GM12878 (cell line): Measurements from ENCODE around the gene CEP83.

Experiments used
- CEBPZ ChIP-seq: fragments of 150-350 bp; IDR thresholded peaks from 2 replicates; pipeline ENCODE4 v1.6.1; 2016; ENCODE audit warnings: low read depth, low read length
- CTCF ChIP-seq, 3 experiments: IDR thresholded peaks in 2 of 3; conservative IDR thresholded peaks in 1 of 3; 2 replicates each; pipeline ENCODE4 v1.5.1; 2011; ENCODE audit warnings: low read depth in 3 of 3, low read length in 3 of 3, mild to moderate bottlenecking in 3 of 3, control low read depth in 2 of 3, moderate library complexity in 2 of 3, inconsistent platforms in 1 of 3, mixed read lengths in 1 of 3; ENCODE audit not compliant: control insufficient read depth in 2 of 3, insufficient read depth in 1 of 3; ENCODE audit errors: extremely low read depth in 1 of 3
- EP300 ChIP-seq, 2 experiments: fragments of 150-350 bp in 1 of 2; IDR thresholded peaks; 2 replicates each; pipeline ENCODE4 v1.6.1; 2011 to 2012; ENCODE audit warnings: low read depth in 2 of 2, low read length in 2 of 2, borderline replicate concordance in 1 of 2, improper control_type of control experiment in 1 of 2, inconsistent platforms in 1 of 2; ENCODE audit not compliant: control insufficient read depth in 1 of 2
- FOS ChIP-seq: IDR thresholded peaks from 3 replicates; pipeline ENCODE4 v1.6.1; 2011; ENCODE audit warnings: borderline replicate concordance; ENCODE audit not compliant: insufficient read length; ENCODE audit errors: extremely low read depth
- FOXK2 ChIP-seq: fragments of 450-650 bp; IDR thresholded peaks from 2 replicates; pipeline ENCODE4 v1.6.1; 2017; ENCODE audit warnings: mild to moderate bottlenecking, moderate library complexity
- GABPA ChIP-seq: IDR thresholded peaks from 2 replicates; pipeline ENCODE4 v1.6.1; 2014; ENCODE audit warnings: antibody characterized with exemption, low read depth, mild to moderate bottlenecking, inconsistent platforms
- HDAC2 ChIP-seq: fragments of 200-600 bp; sonication (generic); IDR thresholded peaks from 2 replicates; pipeline ENCODE4 v1.6.1; 2017
- MXI1 ChIP-seq: fragments of 150-350 bp; IDR thresholded peaks from 2 replicates; pipeline ENCODE4 v1.6.1; 2011; ENCODE audit warnings: low read depth, mild to moderate bottlenecking, inconsistent platforms, low read length, improper control_type of control experiment
- POLR2A ChIP-seq: IDR thresholded peaks from 2 replicates; pipeline ENCODE4 v1.6.1; 2011; ENCODE audit warnings: low read depth, mild to moderate bottlenecking, low read length
- REST ChIP-seq: IDR thresholded peaks from 2 replicates; pipeline ENCODE4 v1.6.1; 2012; ENCODE audit warnings: mild to moderate bottlenecking, low read depth, low read length
- TARDBP ChIP-seq: IDR thresholded peaks from 2 replicates; pipeline ENCODE4 v1.6.1; 2016; ENCODE audit warnings: borderline replicate concordance
- YY1 ChIP-seq: IDR thresholded peaks from 2 replicates; pipeline ENCODE4 v1.6.1; 2011; ENCODE audit warnings: low read depth, mild to moderate bottlenecking, low read length

GRCh38 chr12:94426049-94426448 lies 33.6 kb downstream of the CEP83 start:
- TF ChIP-seq CTCF (IDR thresholded peaks at IDR 0.05 in 2 of 3, conservative IDR thresholded peaks at IDR 0.05 in 1 of 3; ENCODE audit: control insufficient read depth in 2 of 3, extremely low read depth in 1 of 3, insufficient read depth in 1 of 3, low read depth in 3 of 3, low read length in 3 of 3) (no peak), CEBPZ (no peak), FOS (no peak), HDAC2 (no peak), REST (no peak), FOXK2 (no peak), GABPA (no peak), POLR2A (no peak), MXI1 (no peak), EP300 (IDR thresholded peaks at IDR 0.05; ENCODE audit: borderline replicate concordance in 1 of 2, control insufficient read depth in 1 of 2, low read depth in 2 of 2, low read length in 2 of 2) (no peak), YY1 (no peak), TARDBP (no peak)
